Endothelial cell of umbilical vein (primary cell): ENCODE results near the gene SLC23A2. TPM values are rescaled to one million over a fixed set of nuclear protein-coding genes. Genes with fewer than 3 reads are reported as not detected.

Source experiments
- BruUV-seq: library from RNA; stranded (reverse); fragments of 400-500 nt; replicated peaks from 2 replicates; lab custom pipeline; 2021; lab: Mats Ljungman, UMichigan
- CTCF ChIA-PET: fragments of 300-600, 350-600 bp; sonication (Branson Sonifier 250); formaldehyde crosslinking; loops from one replicate; lab custom pipeline; 2021; ENCODE audit warnings: antibody characterized with exemption, inconsistent platforms; lab: Charles Lee
- POLR2A ChIA-PET: fragments of 300-600, 350-600 bp; sonication (Branson Sonifier 250); formaldehyde crosslinking; loops from one replicate; lab custom pipeline; 2021; ENCODE audit warnings: antibody characterized with exemption, inconsistent platforms; lab: Charles Lee
- DNase-seq: peaks from one replicate; pipeline ENCODE4 v3.0.0-alpha.2; 2011; ENCODE audit warnings: low read depth, low spot score
- FAIRE-seq: peaks from 2 replicates; lab custom pipeline; 2011; peaks lifted over from hg19 to GRCh38; lab: Jason Lieb, UNC
- H2AFZ ChIP-seq: 2 replicates; pipeline ENCODE4 v1.6.0; 2012; ENCODE audit warnings: low read depth, low read length, control low read depth, inconsistent platforms
- H3K27ac ChIP-seq: 2 replicates; pipeline ENCODE4 v1.5.1; 2011; ENCODE audit warnings: low read depth, mild to moderate bottlenecking, control low read depth, low read length, moderate library complexity; ENCODE audit not compliant: insufficient read depth
- H3K27me3 ChIP-seq, 2 experiments: 2 replicates each; pipeline versions ENCODE4 v1.6.0 to v1.6.1; 2011; ENCODE audit warnings: low read length in 2 of 2, mixed read lengths in 1 of 2; ENCODE audit not compliant: control insufficient read depth in 2 of 2, insufficient read depth in 2 of 2
- H3K36me3 ChIP-seq, 2 experiments: 2 replicates in 1 of 2; 3 replicates in 1 of 2; pipeline ENCODE4 v1.5.1; 2011; ENCODE audit warnings: low read length in 2 of 2, mild to moderate bottlenecking in 1 of 2, moderate library complexity in 1 of 2; ENCODE audit not compliant: control insufficient read depth in 2 of 2, insufficient read depth in 2 of 2; ENCODE audit errors: extremely low read depth in 1 of 2
- H3K4me1 ChIP-seq: 3 replicates; pipeline ENCODE4 v1.5.1; 2011; ENCODE audit warnings: mild to moderate bottlenecking, low read length; ENCODE audit not compliant: control insufficient read depth, insufficient read depth; ENCODE audit errors: extremely low read depth
- H3K4me2 ChIP-seq: 2 replicates; pipeline ENCODE4 v1.6.1; 2011; ENCODE audit warnings: low read length, control low read depth, mixed read lengths; ENCODE audit not compliant: insufficient read depth
- H3K4me3 ChIP-seq, 3 experiments: fragments of 200-600 bp in 1 of 3; sonication (generic), shearing (Covaris generic) in 1 of 3; replicated peaks in 1 of 3; 2 replicates each; pipeline ENCODE4 v1.5.1; 2011 to 2016; ENCODE audit warnings: control low read depth in 3 of 3, low read length in 3 of 3, mild to moderate bottlenecking in 2 of 3, inconsistent platforms in 1 of 3, low read depth in 1 of 3, moderate library complexity in 1 of 3; ENCODE audit not compliant: insufficient read depth in 1 of 3
- H3K79me2 ChIP-seq: 2 replicates; pipeline ENCODE4 v1.6.0; 2012; ENCODE audit warnings: low read length, inconsistent platforms; ENCODE audit not compliant: control insufficient read depth, insufficient read depth
- H3K9ac ChIP-seq: replicated peaks from 2 replicates; pipeline ENCODE3; 2011; ENCODE audit warnings: low read length, control low read depth; ENCODE audit not compliant: insufficient read depth; ENCODE audit errors: extremely low read depth
- H3K9me1 ChIP-seq: replicated peaks from 3 replicates; pipeline ENCODE4 v1.6.0; 2011; ENCODE audit warnings: mild to moderate bottlenecking, low read length; ENCODE audit not compliant: control insufficient read depth, insufficient read depth; ENCODE audit errors: extremely low read depth
- H3K9me3 ChIP-seq: replicated peaks from 2 replicates; pipeline ENCODE4 v1.5.1; 2012; ENCODE audit warnings: low read length, inconsistent platforms; ENCODE audit not compliant: control insufficient read depth, insufficient read depth
- H4K20me1 ChIP-seq: replicated peaks from 2 replicates; pipeline ENCODE3; 2011; ENCODE audit warnings: mild to moderate bottlenecking, low read length; ENCODE audit not compliant: control insufficient read depth, insufficient read depth; ENCODE audit errors: extremely low read depth
- CTCF ChIP-seq, 2 donors: IDR thresholded peaks; 1 replicate in 1 of 2; 2 replicates in 1 of 2; pipeline ENCODE4 v1.5.1; 2011; ENCODE audit warnings: low read length in 2 of 2, mild to moderate bottlenecking in 2 of 2, moderate library complexity in 2 of 2, control low read depth in 1 of 2, inconsistent platforms in 1 of 2, low read depth in 1 of 2; ENCODE audit not compliant: insufficient read depth in 1 of 2; ENCODE audit errors: extremely low read depth in 1 of 2
- EZH2 ChIP-seq: IDR thresholded peaks from 2 replicates; pipeline ENCODE4 v1.6.1; 2012; ENCODE audit warnings: borderline replicate concordance, low read depth, mild to moderate bottlenecking, moderate library complexity, low read length, inconsistent platforms; ENCODE audit not compliant: severe bottlenecking
- FOS ChIP-seq: IDR thresholded peaks from 2 replicates; pipeline ENCODE4 v1.6.1; 2011; ENCODE audit warnings: mild to moderate bottlenecking, low read length, moderate library complexity, borderline replicate concordance; ENCODE audit not compliant: insufficient read depth
- GATA2 ChIP-seq: IDR thresholded peaks from 2 replicates; pipeline ENCODE4 v1.7.0; 2011; ENCODE audit warnings: low read depth, mild to moderate bottlenecking, moderate library complexity, mixed read lengths, low read length; ENCODE audit not compliant: insufficient read length, insufficient read depth
- JUN ChIP-seq: IDR thresholded peaks from 2 replicates; pipeline ENCODE4 v1.6.1; 2011; ENCODE audit warnings: borderline replicate concordance, low read depth; ENCODE audit not compliant: insufficient read length, insufficient read depth
- MAX ChIP-seq: IDR thresholded peaks from 2 replicates; pipeline ENCODE4 v1.6.1; 2011; ENCODE audit not compliant: insufficient read depth, insufficient read length
- MYC ChIP-seq: IDR thresholded peaks from one replicate; pipeline ENCODE4 v1.6.1; 2011; ENCODE audit warnings: mild to moderate bottlenecking, low read depth, low read length
- POLR2A ChIP-seq: IDR thresholded peaks from 2 replicates; pipeline ENCODE4 v1.6.1; 2012; ENCODE audit warnings: low read depth, mild to moderate bottlenecking, control low read depth, low read length
- POLR2AphosphoS5 ChIP-seq: IDR thresholded peaks from 2 replicates; pipeline ENCODE4 v1.6.1; 2012; ENCODE audit warnings: low read depth, mild to moderate bottlenecking, control low read depth, low read length, moderate library complexity; ENCODE audit not compliant: insufficient read depth
- dilution Hi-C: fragments of 300-500 bp; cut with MboI; formaldehyde crosslinking; loops from one replicate; pipeline ENCODE4 v1.15.0; 2019; ENCODE audit warnings: low sequenced_read_pairs; ENCODE audit not compliant: extremely low pct_ligation_motif_present
- intact Hi-C: fragments of 100-400 bp; cut with micrococcal nuclease; formaldehyde crosslinking; loops from one replicate; pipeline ENCODE4 v1.10.0; 2022
- polyA plus RNA-seq, 4 experiments: library from polyadenylated mRNA; depleted of rRNA in 3 of 4; stranded (reverse) in 3 of 4; unstranded in 1 of 4; fragments of >200 nt; gene quantifications; 2 replicates each; pipeline versions ENCODE4 v1.2.1 to v1.2.3, GENCODE V29; 2011 to 2012; ENCODE audit warnings: missing spikeins in 1 of 4
- total RNA-seq: library from RNA; stranded (reverse); gene quantifications from 2 replicates; pipeline ENCODE4 v1.2.3, GENCODE V29; 2021

Gene SLC23A2
- total and polyA plus RNA-seq, 2 donors (not counting 3 experiments of a cell fraction or from before 2014, with no cell fraction given) = 24.4 to 24.5 TPM

GRCh38 chr20:4897600-4897999, 103.7 kb downstream of the SLC23A2 start:
- intact Hi-C loops = no loop called here
- H2AFZ ChIP-seq = no peak overlapping the region
- no TSS peak for BruUV-seq
- DNase-seq = no peak
- no peaks in the 10 kb centered on the region for H3K36me3 ChIP-seq
- H3K4me3 ChIP-seq = no peak overlapping the region
- no peaks in the 10 kb centered on the region for H3K9me3 ChIP-seq
- no peak overlapping the region for H3K4me2 ChIP-seq
- no peaks in the 10 kb centered on the region for H3K79me2 ChIP-seq
- no peak overlapping the region for H3K27ac ChIP-seq
- TF ChIP-seq FOS = no peak
- ChIA-PET POLR2A (no interaction called here), CTCF (interaction anchor here (0.8 to 1.5 kb wide), 7 partner anchors 10 to 203 kb away, joined by 3 to 7 read pairs (median 3); no protein-coding TSS in a partner anchor)
- no peaks in the 10 kb centered on the region for H4K20me1 ChIP-seq
- no peak overlapping the region for H3K9ac ChIP-seq
- dilution Hi-C loops = no loop called here
- H3K27me3 ChIP-seq = no peaks in the 10 kb centered on the region
- FAIRE-seq = no peak
- H3K9me1 ChIP-seq = no peaks in the 10 kb centered on the region
- H3K4me1 ChIP-seq = peaks cover 6% of the 10 kb centered on the region

GRCh38 chr20:4896971-4897497, 104.3 kb downstream of the SLC23A2 start:
- CTCF ChIA-PET = interaction anchor here (1.5 kb wide), 1 partner anchor 135 kb away, joined by 3 read pairs; no protein-coding TSS in a partner anchor
- H3K27me3 ChIP-seq = no peaks in the 10 kb centered on the region
- H3K9me3 ChIP-seq = no peaks in the 10 kb centered on the region
- peaks cover 6% of the 10 kb centered on the region for H3K4me1 ChIP-seq
- BruUV-seq = no TSS peak
- H3K4me2 ChIP-seq = no peak overlapping the region
- H4K20me1 ChIP-seq = no peaks in the 10 kb centered on the region
- dilution Hi-C loops (no loop called here), intact Hi-C loops (no loop called here)
- H3K36me3 ChIP-seq = no peaks in the 10 kb centered on the region
- no peak overlapping the region for H3K9ac ChIP-seq
- DNase-seq = no peak
- H3K79me2 ChIP-seq = no peaks in the 10 kb centered on the region
- TF ChIP-seq GATA2 (no peak), MYC (no peak), MAX (no peak), JUN (no peak), CTCF (IDR thresholded peaks at IDR 0.05; ENCODE audit: extremely low read depth in 1 of 2, insufficient read depth in 1 of 2, low read depth in 1 of 2, low read length in 2 of 2) (no peak), POLR2A (no peak), POLR2AphosphoS5 (no peak), FOS (no peak), EZH2 (no peak)
- POLR2A ChIA-PET = no interaction called here
- no peak overlapping the region for H3K4me3 ChIP-seq
- no peaks in the 10 kb centered on the region for H3K9me1 ChIP-seq
- no peak overlapping the region for H3K27ac ChIP-seq
- no peak overlapping the region for H2AFZ ChIP-seq
- no peak for FAIRE-seq
